PC-9 (cell line): Measurements from ENCODE around the gene TERT. TPM values are rescaled to one million over a fixed set of nuclear protein-coding genes. Genes with fewer than 3 reads are reported as not detected.

ENCODE experiments used
- BruUV-seq: library from RNA; stranded (reverse); fragments of 400-500 nt; replicated peaks from 2 replicates; lab custom pipeline; 2021; lab: Mats Ljungman, UMichigan
- CTCF ChIA-PET: fragments of 300-600 bp; sonication (Branson Sonifier 250); formaldehyde crosslinking; loops from one replicate; lab custom pipeline; 2022; ENCODE audit warnings: antibody characterized with exemption; lab: Charles Lee
- POLR2A ChIA-PET: fragments of 300-600 bp; sonication (Branson Sonifier 250); formaldehyde crosslinking; loops from one replicate; lab custom pipeline; 2022; ENCODE audit warnings: antibody characterized with exemption; ENCODE audit not compliant: unreplicated experiment; lab: Charles Lee
- DNase-seq, 2 experiments: peaks; one replicate each; pipeline versions ENCODE4 v3.0.0 to v3.0.0-alpha.2; 2015 to 2022; ENCODE audit warnings: mixed read lengths in 1 of 2
- H2AFZ ChIP-seq: fragments of 200-600 bp; sonication (generic); 2 replicates; pipeline ENCODE4 v1.8.1; 2017; ENCODE audit warnings: antibody characterized with exemption
- H3F3A ChIP-seq: fragments of 200-600 bp; sonication (generic); 2 replicates; pipeline ENCODE4 v1.8.1; 2017; ENCODE audit warnings: antibody characterized with exemption, mild to moderate bottlenecking, low read depth; ENCODE audit not compliant: insufficient read depth
- H3K27ac ChIP-seq: fragments of 200-600 bp; sonication (generic); 2 replicates; pipeline ENCODE4 v1.6.1; 2016; ENCODE audit warnings: mixed run types
- H3K27me3 ChIP-seq: fragments of 200-600 bp; sonication (generic); 2 replicates; pipeline ENCODE4 v1.6.1; 2016; ENCODE audit warnings: low read depth, mixed run types; ENCODE audit not compliant: insufficient read depth
- H3K36me3 ChIP-seq: fragments of 200-600 bp; sonication (generic); 2 replicates; pipeline ENCODE4 v1.6.1; 2016; ENCODE audit warnings: low read depth, mixed run types
- H3K4me1 ChIP-seq: fragments of 200-600 bp; sonication (generic); replicated peaks from 2 replicates; pipeline ENCODE4 v1.6.1; 2016; ENCODE audit warnings: mixed run types; ENCODE audit not compliant: insufficient read depth
- H3K4me2 ChIP-seq: fragments of 200-600 bp; sonication (generic); 2 replicates; pipeline ENCODE4 v1.6.1; 2017; ENCODE audit warnings: mixed run types
- H3K4me3 ChIP-seq: fragments of 200-600 bp; sonication (generic); 2 replicates; pipeline ENCODE4 v1.6.1; 2016; ENCODE audit warnings: mixed run types
- H3K79me2 ChIP-seq: fragments of 200-600 bp; sonication (generic); 2 replicates; pipeline ENCODE4 v1.6.1; 2017; ENCODE audit warnings: low read depth, mixed run types
- H3K9me2 ChIP-seq: fragments of 200-600 bp; sonication (generic); 2 replicates; pipeline ENCODE4 v1.8.1; 2017; ENCODE audit warnings: mild to moderate bottlenecking; ENCODE audit not compliant: insufficient read depth
- H3K9me3 ChIP-seq: fragments of 200-600 bp; sonication (generic); 2 replicates; pipeline ENCODE4 v1.8.1; 2016; ENCODE audit warnings: low read depth; ENCODE audit not compliant: insufficient read depth
- H4K20me1 ChIP-seq: fragments of 200-600 bp; sonication (generic); 2 replicates; pipeline ENCODE4 v1.8.1; 2017; ENCODE audit not compliant: insufficient read depth
- CTCF ChIP-seq: fragments of 200-600 bp; sonication (generic); conservative IDR thresholded peaks from 2 replicates; pipeline ENCODE4 v1.6.1; 2017; ENCODE audit warnings: mixed run types, antibody characterized with exemption, mild to moderate bottlenecking, moderate library complexity
- EZH2 ChIP-seq: fragments of 200-600 bp; sonication (generic); IDR thresholded peaks from 2 replicates; pipeline ENCODE4 v1.8.0; 2017; ENCODE audit warnings: antibody characterized with exemption, low read depth
- intact Hi-C: fragments of 100-400 bp; cut with micrococcal nuclease; formaldehyde crosslinking; loops from one replicate; pipeline ENCODE4 v1.10.0; 2022; ENCODE audit not compliant: unreplicated experiment
- total RNA-seq: library from RNA; stranded (reverse); gene quantifications from 2 replicates; pipeline ENCODE4 v1.2.3, GENCODE V29; 2021

Gene TERT
- total RNA-seq, 1 experiment from 2014 or later = 0.74 TPM

- no peaks in the 10 kb centered on the region for H3F3A ChIP-seq
- TF ChIP-seq CTCF = no peak
- no peak for TF ChIP-seq EZH2
- no peak overlapping the region for H2AFZ ChIP-seq
- no peaks in the 10 kb centered on the region for H3K27me3 ChIP-seq
- ChIA-PET POLR2A (no interaction called here), CTCF (no interaction called here)
- no peak overlapping the region for H3K27ac ChIP-seq
- intact Hi-C loops = no loop called here
- H3K79me2 ChIP-seq = no peaks in the 10 kb centered on the region
- no peaks in the 10 kb centered on the region for H3K9me3 ChIP-seq
- no peaks in the 10 kb centered on the region for H3K9me2 ChIP-seq
- no peak overlapping the region for H3K4me3 ChIP-seq
- no peak overlapping the region for H3K4me2 ChIP-seq
- no peaks in the 10 kb centered on the region for H3K4me1 ChIP-seq
- no peaks in the 10 kb centered on the region for H4K20me1 ChIP-seq
- no peaks in the 10 kb centered on the region for H3K36me3 ChIP-seq
- BruUV-seq = no TSS peak
- DNase-seq = no peak
Measured at GRCh38 chr5:1274471-1274870, 20.4 kb downstream of the TERT start.

GRCh38 chr5:1273745-1274144 lies 21.1 kb downstream of the TERT start:
- Histone ChIP-seq H3K9me3 (no peaks in the 10 kb centered on the region), H3K79me2 (no peaks in the 10 kb centered on the region), H3K27me3 (no peaks in the 10 kb centered on the region), H3K9me2 (no peaks in the 10 kb centered on the region), H3K4me2 (no peak overlapping the region), H2AFZ (no peak overlapping the region), H3K36me3 (no peaks in the 10 kb centered on the region), H3K27ac (no peak overlapping the region), H3F3A (no peaks in the 10 kb centered on the region), H3K4me1 (no peaks in the 10 kb centered on the region), H3K4me3 (no peak overlapping the region), H4K20me1 (no peaks in the 10 kb centered on the region)
- intact Hi-C loops = no loop called here
- ChIA-PET POLR2A (no interaction called here), CTCF (no interaction called here)
- TF ChIP-seq CTCF = no peak
- no peak for TF ChIP-seq EZH2
- DNase-seq = no peak
- BruUV-seq = no TSS peak

- Histone ChIP-seq H3K36me3 (no peaks in the 10 kb centered on the region), H3K4me1 (no peaks in the 10 kb centered on the region), H3K9me2 (no peaks in the 10 kb centered on the region), H3K27me3 (no peaks in the 10 kb centered on the region), H3K27ac (no peak overlapping the region), H3K4me2 (no peak overlapping the region), H3K79me2 (no peaks in the 10 kb centered on the region), H2AFZ (no peak overlapping the region), H4K20me1 (no peaks in the 10 kb centered on the region), H3K4me3 (no peak overlapping the region), H3K9me3 (no peaks in the 10 kb centered on the region), H3F3A (no peaks in the 10 kb centered on the region)
- ChIA-PET POLR2A (no interaction called here), CTCF (no interaction called here)
- intact Hi-C loops = no loop called here
- TF ChIP-seq EZH2 (no peak), CTCF (no peak)
- no TSS peak for BruUV-seq
- no peak for DNase-seq
Measured at GRCh38 chr5:1272201-1272600, 22.7 kb downstream of the TERT start.
